Cortex of kidney (tissue), 1 donor: Measurements from ENCODE around the gene PGAP3.
"Not testable (repeated sequence)": the region's sequence is repeated elsewhere in the genome, so short reads cannot be mapped to it uniquely, and the experiment has no call there.

Experiments
- DNase-seq: peaks from one replicate; lab custom pipeline; 2025; lab: John Stamatoyannopoulos, UW

PGAP3 gene

DNA sequence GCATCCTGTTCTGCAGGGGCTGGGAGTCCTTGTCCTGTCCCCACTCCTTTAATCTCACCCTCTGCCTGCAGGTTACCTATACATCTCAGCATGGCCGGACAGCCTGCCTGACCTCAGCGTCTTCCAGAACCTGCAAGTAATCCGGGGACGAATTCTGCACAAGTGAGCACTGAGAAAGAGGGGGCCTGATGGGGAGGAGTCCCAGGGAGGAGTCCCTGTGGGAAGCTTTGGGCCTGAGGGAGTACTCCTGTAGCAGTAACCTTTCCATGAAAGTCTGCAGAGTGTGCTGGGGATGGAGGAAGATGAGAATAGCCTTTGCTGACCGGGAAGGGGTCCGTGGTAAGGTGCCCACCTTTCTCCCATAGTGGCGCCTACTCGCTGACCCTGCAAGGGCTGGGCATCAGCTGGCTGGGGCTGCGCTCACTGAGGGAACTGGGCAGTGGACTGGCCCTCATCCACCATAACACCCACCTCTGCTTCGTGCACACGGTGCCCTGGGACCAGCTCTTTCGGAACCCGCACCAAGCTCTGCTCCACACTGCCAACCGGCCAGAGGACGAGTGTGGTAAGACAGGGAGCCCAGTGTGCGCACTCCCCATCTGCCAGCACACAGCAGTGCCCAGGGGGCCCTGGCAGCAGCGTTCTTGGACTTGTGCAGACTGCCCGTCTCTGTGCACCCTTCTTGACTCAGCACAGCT lies 27.7 kb upstream of the PGAP3 start:
- DNase-seq = no peak

DNA sequence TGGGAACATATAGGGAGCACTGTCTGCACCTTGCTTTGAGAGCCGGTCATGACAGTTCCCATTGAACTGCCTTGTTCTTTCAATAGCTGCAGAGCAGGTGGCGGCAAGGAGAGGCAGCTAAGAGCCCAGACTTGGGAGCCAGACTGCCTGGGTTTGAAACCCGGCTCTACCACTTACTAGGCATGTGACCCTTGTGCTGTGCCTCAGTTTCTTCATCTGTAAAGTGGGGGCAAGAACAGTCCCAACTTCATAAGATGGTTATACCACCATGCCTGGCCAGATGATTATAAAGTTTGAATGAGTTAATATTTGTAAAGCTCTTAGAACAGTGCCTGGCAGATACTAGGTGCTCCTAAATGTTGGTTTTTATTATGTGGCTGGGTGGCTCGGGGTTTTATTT lies 26.4 kb upstream of the PGAP3 start:
- no peak for DNase-seq

DNA sequence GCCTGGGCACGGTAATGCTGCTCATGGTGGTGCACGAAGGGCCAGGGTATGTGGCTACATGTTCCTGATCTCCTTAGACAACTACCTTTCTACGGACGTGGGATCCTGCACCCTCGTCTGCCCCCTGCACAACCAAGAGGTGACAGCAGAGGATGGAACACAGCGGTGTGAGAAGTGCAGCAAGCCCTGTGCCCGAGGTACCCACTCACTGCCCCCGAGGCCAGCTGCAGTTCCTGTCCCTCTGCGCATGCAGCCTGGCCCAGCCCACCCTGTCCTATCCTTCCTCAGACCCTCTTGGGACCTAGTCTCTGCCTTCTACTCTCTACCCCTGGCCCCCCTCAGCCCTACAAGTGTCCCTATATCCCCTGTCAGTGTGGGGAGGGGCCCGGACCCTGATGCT lies 24.0 kb upstream of the PGAP3 start:
- no peak for DNase-seq

GRCh38 chr17:39711071-39711470 lies 23.2 kb upstream of the PGAP3 start:
- DNase-seq = not testable (repeated sequence)

- no peak for DNase-seq
These were observed 22.4 kb upstream of the PGAP3 start for GRCh38 chr17:39709998-39710964.

DNA sequence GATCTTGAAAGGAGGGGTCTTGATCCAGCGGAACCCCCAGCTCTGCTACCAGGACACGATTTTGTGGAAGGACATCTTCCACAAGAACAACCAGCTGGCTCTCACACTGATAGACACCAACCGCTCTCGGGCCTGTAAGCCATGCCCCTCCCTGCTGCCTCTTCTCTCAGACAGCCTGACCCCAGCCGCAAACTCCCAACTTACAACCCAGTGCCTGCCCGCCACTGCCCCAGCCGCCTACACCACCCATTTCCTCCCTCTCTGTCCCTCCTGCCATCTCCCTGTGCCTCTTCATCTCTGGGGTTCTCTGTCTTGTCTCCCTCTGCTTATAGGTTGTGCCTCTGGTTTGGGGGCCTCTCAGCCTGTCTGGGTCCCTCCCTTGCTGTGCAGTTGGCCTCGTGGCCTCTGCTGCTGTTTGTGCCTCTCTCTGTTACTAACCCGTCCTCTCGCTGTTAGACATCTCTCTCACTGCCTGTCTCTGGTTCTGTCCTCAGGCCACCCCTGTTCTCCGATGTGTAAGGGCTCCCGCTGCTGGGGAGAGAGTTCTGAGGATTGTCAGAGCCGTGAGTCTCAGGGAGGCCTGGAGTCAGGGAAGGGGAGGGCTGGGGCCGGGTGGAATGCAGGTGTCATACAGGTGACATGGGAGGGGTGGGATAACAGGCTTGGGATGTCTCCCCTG lies 21.6 kb upstream of the PGAP3 start:
- DNase-seq = no peak

GRCh38 chr17:39706921-39707337 lies 19.1 kb upstream of the PGAP3 start:
- no peak for DNase-seq

DNA sequence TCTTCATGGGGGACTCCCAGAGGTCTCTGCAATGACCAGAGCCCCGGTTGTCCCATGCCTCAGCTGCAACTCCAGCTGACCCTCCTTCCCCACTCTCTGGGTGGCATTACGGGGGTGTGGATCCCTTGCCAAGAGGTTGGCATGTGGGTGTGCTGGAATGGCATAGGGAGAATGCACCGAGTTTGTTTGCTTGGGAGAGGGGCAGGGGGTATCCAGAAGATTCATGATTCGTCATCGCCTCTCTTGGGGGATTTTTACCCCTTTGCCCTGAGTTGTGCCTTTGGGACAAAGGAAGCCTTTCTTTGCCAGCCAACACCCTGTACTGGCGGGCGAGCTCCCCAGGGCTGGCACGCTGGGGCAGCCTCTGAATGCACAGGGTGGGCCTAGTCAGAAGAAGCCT lies 18.5 kb upstream of the PGAP3 start:
- DNase-seq = no peak

DNA sequence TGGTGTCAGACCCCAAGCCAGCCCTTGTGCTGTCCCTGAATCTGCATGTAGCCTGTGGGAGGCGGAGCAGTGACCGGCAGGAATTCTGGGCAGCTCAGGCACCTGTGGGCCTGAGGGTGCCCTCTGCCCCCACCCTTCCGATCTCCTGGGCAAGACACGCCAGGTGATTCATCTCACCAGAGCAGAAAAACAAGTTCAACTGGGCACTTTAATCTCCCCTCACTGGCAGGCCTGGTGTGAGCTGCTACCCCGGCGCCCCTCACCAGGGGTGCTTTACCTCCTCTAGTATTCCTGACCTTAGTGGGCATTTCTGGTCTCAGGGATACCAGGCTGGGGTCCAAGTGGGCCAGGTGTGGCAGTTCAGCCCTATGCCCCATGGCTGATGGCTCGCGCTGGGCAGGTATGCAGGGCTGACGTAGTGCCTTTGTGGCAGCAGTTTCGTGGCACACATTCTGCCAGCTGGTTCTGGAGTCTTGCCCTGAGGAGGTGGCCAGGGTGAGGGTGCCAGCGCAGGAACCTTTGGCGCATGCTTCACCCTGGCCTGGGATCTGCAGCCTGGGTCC lies 18.0 kb upstream of the PGAP3 start:
- DNase-seq = no peak

DNA sequence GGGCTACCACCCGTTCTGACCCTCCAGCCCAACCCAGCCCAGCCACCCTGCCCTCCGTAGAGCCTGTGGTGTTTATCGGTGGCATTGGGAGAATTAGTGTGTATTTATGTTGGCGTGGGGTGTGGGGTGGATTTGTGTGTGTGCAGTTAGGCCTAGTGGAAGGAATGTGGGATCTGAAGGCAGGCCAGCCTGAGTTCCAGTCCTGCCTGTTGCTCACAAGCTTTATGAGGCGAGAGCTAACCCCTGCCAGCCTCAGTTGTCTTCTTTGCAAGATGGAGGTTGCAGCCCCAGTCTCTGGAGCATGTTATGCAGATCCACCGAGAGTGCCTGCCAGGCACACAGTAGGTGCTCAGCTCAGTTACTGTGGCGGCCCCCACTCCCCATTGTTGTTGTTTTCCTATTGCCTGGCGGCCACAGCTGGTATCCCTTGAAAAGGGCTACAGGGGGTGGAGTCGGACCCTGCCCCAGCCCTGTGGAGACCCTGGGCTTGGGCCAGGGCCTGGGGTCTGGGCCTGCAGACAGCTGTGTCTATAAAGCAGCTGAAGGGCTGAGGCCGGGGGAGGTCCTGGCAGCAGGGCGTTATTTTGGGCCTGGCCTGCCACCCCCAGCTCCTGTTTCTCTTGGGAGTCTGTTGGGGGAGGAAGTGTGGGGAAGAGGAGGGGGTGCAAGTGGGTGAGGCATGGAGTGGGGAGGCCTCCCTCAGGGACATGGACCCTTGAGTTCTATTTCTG lies 17.1 kb upstream of the PGAP3 start:
- DNase-seq = no peak

DNA sequence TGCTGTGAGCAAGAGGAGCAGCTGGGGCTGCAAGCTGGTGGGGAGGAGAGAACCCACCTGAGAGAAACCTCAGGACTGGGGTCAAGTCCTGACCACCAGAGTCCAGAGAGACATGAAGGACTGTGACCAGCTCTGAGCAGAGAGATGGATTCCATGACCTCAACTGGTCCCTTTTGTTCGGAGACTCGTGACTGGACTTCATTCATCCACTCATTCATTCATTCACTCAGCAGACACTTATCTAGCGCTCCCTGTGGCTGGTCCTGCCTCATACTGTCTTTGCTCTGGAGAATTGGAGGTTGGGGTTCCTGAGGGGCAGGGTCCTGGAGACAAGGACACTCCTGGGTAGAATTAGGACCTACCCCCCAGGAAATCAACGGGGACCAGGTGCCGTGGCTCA lies 16.1 kb upstream of the PGAP3 start:
- no peak for DNase-seq

DNA sequence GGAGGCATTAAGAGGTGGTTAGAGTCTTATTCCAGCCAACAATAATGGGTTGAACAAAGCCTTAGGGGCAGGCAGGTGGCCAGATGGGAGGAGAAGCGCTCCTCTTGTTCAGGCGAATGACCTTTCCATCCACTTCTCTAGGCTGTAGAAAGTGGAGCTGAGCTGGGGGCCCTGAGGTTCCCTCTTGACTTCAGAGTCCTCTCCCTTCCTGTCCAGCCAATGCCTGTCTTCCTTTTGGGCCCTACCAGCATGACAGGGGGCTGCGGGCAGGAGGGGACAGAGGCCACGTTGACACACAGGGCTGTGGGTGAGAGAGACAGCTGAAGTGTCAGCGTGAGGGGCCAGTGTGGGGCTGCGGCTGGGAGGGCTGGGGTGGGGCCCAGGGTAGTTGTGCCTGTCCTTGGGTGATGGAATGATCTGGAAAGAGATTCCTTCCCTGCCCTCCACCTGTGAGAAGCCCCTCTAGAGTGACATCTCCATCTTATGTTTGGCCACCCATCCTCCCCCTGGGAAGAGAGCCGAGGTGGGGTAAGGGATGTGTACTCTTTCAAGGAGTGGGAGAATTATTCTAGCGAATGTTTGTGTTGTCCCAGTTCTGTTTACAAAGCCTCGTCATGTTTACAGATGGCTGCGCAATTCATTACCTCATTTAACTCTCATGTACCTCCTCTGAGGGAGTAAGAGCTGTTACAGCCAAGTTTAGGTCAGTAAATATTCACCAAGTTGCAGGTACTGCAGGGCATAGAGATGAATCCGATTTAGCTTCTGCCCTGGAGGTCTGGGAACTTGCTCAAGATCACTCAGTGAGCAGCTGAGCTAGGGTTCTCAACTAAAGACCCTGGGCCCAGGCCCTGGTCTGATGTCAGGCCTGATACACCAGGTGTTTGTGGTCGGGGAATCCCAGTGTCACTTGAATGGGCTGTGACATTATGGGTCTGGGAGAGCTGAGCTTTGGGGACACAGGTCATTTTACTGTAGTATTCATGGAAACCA lies 15.3 kb upstream of the PGAP3 start:
- no peak for DNase-seq

- DNase-seq = no peak
These were observed 14.0 kb upstream of the PGAP3 start for GRCh38 chr17:39701784-39702422.

DNA sequence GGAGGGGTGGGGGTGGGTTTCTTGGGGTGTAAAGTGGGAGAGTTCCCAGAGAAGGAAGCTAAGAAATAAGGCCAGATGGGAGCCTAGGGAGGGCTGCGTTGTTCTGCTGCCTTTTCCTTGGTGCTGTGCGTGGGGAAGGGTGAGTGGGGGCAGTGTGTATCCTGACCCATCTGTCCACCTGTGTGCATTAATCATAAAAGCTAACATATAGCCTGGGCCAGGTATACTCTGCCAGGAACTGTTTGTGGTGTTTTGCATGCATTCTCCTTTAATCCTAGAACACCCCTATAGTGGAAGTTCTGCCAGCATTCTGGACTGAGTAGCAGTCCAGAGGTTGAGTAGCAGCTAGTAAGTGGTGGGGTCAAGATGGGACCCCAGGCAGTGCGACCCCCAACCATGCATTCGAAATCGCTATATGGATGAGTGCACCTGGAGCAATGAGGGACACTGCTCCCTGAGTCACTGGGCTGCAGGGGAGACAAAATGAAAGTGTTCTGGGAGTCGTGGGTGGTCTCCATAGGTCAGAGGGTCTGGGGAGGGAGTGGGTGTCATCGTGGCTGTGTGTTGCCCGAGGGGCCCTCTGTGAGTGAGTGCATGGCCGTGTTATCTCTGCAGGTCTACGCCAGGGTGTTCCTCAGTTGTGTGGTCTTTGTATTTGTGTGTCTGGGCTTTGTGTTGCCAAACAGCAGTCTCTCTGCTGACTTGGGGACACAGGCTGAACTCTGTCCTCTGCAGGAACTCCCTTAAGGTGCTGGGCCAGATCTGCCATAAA lies 13.3 kb upstream of the PGAP3 start:
- DNase-seq = no peak

DNA sequence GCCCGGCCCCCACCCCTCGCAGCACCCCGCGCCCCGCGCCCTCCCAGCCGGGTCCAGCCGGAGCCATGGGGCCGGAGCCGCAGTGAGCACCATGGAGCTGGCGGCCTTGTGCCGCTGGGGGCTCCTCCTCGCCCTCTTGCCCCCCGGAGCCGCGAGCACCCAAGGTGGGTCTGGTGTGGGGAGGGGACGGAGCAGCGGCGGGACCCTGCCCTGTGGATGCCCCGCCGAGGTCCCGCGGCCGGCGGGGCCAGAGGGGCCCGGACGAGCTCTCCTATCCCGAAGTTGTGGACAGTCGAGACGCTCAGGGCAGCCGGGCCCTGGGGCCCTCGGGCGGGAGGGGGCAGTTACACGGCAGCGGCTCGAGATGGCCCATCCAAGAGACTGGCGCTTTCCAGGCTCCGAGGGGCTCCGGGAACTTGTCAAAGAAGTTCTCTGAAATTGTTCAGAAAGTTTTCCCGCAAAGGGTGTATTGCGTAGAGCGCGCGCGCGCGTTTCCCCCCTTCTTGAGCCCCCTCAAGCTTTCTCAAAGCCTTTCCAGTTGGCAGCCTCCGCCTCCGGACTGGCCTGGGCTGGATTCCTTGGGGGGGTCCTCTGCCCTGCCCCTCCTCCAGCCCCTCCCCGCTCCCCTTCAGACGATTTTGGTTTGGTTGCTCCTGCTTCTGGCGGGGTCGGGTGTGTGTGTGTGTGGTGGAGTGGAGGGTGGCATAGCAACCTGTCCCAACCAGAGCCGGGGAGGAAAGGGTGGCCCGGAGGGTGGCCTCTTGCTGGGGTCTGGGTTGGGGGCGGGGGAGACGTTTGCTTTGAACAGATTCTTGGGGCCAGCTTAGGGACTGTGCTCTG lies 12.5 kb upstream of the PGAP3 start:
- DNase-seq = no peak

- DNase-seq = no peak
These were observed 11.9 kb upstream of the PGAP3 start, which contains the start of gene ERBB2 for GRCh38 chr17:39699818-39700147. ERBB2 (plus strand) TSS chr17:39700064; CDS start chr17:39700239, 175 bp downstream.

DNA sequence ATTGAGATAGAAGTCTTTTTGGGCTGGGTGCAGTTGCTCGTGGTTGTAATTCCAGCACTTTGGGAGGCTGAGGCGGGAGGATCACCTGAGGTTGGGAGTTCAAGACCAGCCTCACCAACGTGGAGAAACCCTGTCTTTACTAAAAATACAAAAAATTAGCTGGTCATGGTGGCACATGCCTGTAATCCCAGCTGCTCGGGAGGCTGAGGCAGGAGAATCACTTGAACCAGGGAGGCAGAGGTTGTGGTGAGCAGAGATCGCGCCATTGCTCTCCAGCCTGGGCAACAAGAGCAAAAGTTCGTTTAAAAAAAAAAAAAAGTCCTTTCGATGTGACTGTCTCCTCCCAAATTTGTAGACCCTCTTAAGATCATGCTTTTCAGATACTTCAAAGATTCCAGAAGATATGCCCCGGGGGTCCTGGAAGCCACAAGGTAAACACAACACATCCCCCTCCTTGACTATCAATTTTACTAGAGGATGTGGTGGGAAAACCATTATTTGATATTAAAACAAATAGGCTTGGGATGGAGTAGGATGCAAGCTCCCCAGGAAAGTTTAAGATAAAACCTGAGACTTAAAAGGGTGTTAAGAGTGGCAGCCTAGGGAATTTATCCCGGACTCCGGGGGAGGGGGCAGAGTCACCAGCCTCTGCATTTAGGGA lies 11.4 kb upstream of the PGAP3 start:
- DNase-seq = not testable (repeated sequence)

DNA sequence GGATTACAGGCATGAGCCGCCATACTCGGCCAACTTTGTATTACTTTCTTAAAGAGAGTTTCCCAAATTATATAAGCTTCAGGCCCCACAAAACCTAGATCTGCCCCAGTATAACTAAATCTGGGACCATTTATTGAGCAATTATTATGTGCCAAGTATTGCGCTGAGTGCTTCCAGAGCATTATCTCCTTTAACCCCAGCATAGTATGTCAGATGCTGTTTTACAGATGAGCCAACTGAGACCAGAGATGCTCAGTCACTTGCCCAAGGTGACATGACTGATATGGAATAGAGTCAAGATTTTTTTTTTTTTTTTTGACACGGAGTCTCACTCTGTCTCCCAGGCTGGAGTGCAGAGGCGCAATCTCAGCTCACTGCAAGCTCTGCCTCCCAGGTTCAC lies 10.1 kb upstream of the PGAP3 start:
- no peak for DNase-seq
